ENCODE data around the gene OGFRL1.

- TF ChIP-seq CTCF (IDR thresholded peaks at IDR 0.05) (no peak), EZH2 (IDR thresholded peaks at IDR 0.05; ENCODE audit: borderline replicate concordance, insufficient read depth, low read depth, low read length, poor library complexity, severe bottlenecking) (no peak)
Measured at GRCh38 chr6:71336901-71337300, 48.3 kb downstream of the OGFRL1 start.
